Measurements from ENCODE around the gene SPATA9.

The SPATA9 gene

GRCh38 chr5:95613514-95613913, 69.3 kb downstream of the SPATA9 start:
- DNase-seq: no peak

- DNase-seq: no peak
Measured at GRCh38 chr5:95611396-95611795, 71.4 kb downstream of the SPATA9 start.

GRCh38 chr5:95610546-95610945, 72.2 kb downstream of the SPATA9 start:
- DNase-seq: no peak

GRCh38 chr5:95609711-95610110, 73.1 kb downstream of the SPATA9 start:
- no peak for DNase-seq
